Activated CD8-positive, alpha-beta memory T cell treated with anti-CD3 and anti-CD28 coated beads for 36 hours (primary cell): ENCODE measurements around the gene DGKD. TPM values are rescaled to one million over a fixed set of nuclear protein-coding genes. Genes with fewer than 3 reads are reported as not detected.

Experiments
- CTCF ChIA-PET: fragments of 350-600 bp; sonication (Branson Sonifier 250); formaldehyde crosslinking; loops from one replicate; lab custom pipeline; 2021; ENCODE audit warnings: antibody characterized with exemption; lab: Charles Lee
- POLR2A ChIA-PET: fragments of 350-600 bp; sonication (Branson Sonifier 250); formaldehyde crosslinking; loops from one replicate; lab custom pipeline; 2021; ENCODE audit warnings: antibody characterized with exemption; lab: Charles Lee
- total RNA-seq, 2 experiments: library from RNA; stranded (reverse); gene quantifications; one replicate each; pipeline ENCODE4 v1.2.3, GENCODE V29; 2021

The DGKD gene
- total RNA-seq, 2 experiments from 2014 or later = 49.5 to 58.8 TPM

DNA sequence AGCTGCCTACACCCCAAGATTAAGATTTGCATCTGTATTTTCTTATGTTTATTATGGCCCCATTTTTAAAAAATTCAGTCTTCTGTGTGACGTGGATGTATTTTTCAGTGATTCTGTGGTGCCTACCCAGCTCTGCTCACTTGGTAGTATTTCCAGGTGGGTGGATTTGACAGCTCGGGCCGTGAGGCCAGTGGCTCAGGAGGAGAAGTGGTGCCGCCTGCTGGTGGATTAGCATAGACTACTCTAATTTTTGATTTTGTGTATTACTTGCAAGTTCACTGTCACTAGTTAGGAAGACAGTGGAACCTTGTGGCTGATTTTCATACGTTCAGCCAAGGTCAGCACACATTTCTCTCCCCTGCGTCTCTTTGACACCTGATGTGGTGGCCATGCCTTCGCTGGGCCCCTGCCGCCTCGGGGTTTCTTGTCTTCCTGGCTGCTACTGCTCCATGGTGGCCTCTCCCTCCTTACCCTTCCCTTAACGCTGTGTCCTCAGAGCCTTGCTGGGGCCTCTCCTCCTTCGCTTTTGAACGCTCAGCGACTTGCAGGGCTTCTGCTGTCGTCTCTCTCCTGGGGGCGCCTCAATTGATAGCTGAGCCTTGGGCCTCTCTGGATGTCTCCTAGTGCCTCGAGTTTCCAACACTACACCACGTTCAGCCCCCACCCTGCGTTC lies 89.4 kb downstream of the DGKD start:
- ChIA-PET CTCF (interaction anchor here (0.6 to 3.8 kb wide), 18 partner anchors 11 to 152 kb away, joined by 3 to 41 read pairs (median 4); partner anchors contain the start of gene DGKD), POLR2A (no interaction called here)

DNA sequence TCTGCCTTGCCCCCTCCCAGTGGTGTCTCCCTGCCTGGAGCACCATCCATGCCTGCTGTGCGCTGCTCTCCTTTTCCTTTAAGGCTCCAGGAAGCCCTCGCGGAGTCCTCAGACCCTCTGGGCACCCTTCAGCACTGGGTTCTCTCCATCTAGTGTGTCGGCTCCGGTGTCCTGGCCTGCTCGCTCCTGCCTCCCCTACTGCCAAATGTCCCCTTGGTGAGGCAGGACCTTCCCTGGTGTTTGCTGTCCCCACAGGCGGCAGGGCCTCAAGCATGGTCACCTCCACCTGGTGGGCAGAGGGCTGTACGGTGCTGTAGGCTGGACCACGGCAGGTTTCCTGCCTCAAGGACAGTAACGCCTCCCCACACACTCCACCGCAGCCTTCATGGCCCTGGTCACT lies 90.2 kb downstream of the DGKD start:
- POLR2A ChIA-PET = no interaction called here

DNA sequence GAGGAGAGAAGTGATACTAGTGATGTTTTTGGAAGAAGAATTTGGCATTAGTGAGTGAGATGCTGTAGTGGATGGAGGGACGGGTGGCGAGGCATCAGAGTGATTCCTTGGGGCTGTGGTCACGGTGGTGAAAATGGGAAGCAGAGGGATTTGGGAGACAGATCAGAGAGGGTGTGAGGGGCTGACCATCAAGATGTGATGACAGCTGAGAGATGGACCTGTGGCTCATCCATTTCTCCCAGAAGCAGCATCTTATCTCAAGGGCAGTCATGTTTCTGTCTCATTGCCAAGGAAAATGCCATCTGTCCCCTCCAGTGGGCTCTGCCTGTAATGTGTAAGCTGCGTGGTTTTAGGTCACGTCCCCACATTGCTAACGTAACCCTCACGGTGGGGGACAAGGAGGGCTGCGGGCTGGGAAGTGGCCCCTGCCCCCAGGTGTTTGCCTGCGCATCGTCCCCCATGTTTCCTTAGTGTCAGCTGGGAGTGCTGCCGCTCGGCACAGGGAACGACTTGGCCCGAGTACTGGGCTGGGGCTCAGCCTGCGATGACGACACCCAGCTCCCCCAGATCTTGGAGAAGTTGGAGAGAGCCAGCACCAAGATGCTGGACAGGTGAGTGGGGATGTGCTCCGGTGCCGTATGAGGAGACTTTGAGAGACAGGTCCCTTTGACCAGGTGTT lies 91.0 kb downstream of the DGKD start:
- ChIA-PET CTCF (interaction anchor here (0.5 to 3.8 kb wide), 5 partner anchors 14 to 151 kb away, joined by 3 to 41 read pairs (median 3); no protein-coding TSS in a partner anchor), POLR2A (no interaction called here)

More for the DNA sequence above, 90.2 kb downstream of the DGKD start:
- CTCF ChIA-PET = interaction anchor here (0.6 to 3.8 kb wide), 10 partner anchors 15 to 150 kb away, joined by 3 to 41 read pairs (median 4); partner anchors contain the start of gene DGKD

DNA sequence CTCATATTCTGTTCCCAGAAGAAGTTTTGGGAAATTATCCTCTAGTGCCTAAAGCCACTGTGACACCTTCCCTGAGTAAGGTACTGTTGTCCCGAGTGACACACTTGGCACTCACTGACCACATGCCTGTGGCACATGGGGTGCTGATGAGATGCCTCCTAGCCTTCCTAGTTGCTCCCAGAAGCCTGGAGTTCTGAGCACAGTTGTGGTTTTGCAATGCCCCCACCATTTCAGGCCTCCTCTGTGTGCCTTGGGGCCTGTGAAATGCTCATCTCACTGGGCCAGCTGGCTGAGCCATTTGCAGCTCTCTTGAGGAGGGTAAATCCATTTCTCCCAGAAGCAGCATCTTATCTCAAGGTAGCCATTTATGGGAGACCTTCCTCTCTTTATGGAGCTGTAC lies 91.8 kb downstream of the DGKD start:
- ChIA-PET CTCF (no interaction called here), POLR2A (no interaction called here)

DNA sequence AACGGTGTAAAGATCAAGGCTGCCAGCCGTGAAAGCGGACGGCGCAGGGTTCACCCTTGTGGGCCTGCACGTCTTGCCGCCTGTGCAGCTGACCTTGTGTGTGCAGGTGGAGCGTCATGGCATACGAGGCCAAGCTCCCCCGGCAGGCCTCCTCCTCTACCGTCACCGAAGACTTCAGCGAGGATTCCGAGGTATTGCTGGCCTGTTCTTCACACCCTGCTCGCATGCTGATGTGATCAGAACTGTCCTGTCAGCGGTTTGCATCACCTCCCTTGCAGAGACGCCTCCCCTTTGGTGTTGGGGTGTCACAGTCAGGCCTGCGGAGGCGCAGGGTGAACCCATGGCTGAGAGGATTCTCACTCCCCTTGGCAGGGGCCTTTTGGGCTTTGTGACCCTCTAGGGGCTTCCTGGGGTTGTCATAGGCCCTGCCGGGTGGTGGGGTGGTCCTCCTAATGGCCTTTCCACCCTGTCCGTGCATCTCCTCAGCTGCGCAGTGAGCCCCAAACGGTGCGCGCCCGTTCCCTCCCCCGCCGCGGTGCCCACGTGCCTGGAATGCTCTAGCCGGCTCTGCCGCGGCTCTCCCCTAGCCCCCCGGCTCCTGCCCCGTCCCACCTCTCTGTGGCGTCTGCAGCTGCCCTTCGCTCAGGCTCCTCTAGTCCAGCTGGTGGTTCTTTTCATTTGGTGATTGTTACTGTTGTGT lies 92.5 kb downstream of the DGKD start:
- CTCF ChIA-PET = no interaction called here
- POLR2A ChIA-PET = no interaction called here

DNA sequence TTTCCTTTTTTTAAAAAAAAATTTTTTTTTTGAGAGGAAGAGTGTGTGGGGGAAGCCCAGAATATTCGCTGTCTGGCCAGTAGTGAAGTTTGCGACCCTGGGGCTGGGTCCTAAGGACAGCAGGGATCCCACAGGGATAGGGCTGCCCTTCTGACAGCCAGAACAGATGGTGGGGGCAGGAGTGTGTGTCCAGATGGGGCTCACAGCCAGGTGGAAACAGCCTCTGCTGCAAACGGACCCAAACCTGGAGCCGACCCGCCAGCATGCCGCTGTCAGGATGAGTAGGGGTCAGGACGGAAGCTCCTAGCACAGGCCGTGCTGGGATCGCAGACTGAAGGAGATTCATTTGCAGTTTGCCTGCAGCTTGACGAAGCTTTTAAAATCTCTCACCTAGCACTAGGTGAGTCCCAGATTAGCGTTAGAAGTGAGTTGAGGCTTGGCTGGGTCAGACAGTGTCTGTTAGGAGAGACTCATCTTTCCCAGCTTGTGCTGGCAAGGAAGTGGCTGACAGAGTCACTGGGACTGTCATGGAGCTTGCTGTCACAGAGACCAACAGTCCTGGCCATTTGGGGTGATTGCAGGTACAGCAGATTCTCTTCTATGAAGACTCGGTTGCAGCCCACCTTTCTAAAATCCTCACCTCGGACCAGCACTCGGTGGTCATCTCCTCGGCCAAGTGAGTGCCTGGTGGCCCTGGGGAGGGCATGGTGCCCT lies 93.4 kb downstream of the DGKD start:
- POLR2A ChIA-PET = no interaction called here
- CTCF ChIA-PET = no interaction called here

DNA sequence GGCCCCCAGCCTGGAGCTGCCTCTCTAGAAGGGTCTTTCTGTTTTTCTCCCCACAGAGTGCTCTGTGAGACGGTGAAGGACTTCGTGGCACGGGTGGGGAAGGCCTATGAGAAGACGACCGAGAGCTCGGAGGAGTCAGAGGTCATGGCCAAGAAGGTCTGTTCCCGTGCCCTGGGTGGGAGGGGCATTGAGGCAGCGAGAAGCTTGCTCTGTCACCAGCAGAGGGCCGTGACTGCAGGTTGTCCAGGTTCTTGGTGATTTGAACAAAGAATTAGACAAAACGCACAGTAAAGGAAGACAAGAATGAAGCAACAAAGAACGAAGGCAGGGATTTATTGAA lies 93.9 kb downstream of the DGKD start:
- ChIA-PET POLR2A (no interaction called here), CTCF (no interaction called here)

DNA sequence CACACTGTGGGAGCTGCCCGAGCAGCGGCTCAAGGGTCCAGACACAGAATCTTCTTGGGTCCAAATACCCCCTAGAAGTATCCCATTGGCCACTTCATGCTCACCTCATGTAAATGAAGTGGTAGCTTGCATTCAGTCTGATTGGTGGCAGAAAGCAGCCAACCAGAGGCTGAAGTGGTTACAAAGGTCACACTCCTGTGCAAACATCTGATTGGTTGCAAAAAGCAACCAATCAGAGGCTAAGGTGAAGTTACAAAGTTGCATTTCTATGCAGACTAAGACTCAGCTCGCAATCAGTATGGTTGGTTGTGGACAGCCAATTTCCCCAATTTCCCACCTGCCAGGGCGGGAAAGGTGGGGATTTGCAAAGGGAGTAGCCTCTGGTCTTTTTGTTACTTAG lies 94.3 kb downstream of the DGKD start:
- CTCF ChIA-PET = no interaction called here
- POLR2A ChIA-PET = no interaction called here

DNA sequence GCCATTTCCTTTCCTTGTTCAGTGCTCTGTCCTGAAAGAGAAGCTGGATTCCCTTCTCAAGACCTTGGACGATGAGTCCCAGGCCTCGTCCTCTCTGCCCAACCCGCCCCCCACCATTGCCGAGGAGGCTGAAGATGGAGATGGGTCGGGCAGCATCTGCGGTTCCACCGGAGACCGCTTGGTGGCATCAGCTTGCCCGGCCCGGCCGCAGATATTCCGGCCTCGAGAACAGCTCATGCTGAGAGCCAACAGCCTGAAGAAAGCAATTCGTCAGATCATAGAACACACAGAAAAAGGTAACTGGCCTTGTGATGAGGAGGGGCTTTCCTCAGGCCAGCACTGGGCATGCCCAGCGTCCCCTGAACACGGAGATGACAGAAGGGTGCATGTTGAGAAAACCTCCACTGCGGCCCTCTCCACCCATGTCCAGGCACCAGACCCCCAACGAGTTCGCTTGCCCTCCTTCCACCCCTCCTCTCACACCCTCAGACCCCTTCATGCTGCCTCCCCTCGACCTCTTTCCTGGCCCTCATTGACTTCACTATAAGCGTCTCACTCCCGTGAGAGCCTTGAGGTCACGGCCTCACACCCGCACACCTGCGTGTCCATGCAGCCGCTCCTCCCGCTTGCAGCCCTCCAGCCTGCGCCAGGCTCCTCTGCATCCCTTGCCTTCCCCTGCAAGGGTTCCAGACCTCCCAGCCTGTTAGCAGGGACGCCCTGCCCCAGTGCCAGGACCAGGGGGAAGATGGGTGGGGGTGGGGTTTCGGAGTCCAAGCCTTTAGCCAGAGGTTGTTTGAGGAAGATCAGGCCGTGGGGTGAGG lies 95.0 kb downstream of the DGKD start:
- POLR2A ChIA-PET = no interaction called here
- CTCF ChIA-PET = no interaction called here

DNA sequence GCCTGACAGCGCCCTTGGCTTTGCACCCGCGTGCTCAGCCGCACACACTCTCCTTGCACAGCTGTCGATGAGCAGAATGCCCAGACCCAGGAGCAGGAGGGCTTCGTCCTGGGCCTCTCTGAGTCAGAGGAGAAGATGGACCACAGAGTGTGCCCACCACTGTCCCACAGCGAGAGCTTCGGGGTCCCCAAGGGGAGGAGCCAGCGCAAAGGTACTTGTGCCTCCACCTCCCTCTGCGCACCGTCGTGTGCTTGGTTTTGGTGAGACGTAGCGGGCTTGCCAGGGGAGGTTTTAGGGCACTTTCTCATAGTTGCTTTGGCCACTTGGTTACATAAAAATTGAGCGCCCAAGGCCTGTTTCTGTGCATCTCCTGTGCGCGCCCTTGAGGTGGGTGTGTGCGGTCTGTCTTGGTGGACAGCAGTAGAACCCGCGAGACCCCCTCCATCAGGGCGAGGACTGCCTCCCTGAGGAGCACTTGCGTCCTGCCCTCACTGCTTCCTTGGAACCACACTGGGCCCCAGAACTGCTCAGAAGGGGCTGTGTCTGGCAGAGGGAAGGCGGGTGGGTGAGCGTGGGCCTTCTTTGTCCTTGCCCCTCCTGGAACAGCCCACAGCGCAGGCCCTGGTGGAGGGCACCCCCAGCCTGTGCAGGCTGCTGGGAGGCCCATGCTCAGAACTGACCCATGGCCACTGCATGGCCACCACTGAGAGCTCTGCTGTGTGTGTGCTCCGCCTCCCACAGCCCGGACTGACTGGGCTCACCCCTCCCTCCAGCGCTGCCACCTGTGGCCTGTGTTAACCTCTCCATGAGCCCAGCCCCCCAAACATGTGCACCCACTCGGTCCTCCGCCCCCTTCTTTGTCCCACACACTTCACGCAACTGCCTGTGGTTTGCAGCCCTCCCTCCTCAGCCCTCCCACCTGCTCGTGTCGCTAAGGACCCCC lies 95.9 kb downstream of the DGKD start:
- POLR2A ChIA-PET = no interaction called here
- CTCF ChIA-PET = no interaction called here

DNA sequence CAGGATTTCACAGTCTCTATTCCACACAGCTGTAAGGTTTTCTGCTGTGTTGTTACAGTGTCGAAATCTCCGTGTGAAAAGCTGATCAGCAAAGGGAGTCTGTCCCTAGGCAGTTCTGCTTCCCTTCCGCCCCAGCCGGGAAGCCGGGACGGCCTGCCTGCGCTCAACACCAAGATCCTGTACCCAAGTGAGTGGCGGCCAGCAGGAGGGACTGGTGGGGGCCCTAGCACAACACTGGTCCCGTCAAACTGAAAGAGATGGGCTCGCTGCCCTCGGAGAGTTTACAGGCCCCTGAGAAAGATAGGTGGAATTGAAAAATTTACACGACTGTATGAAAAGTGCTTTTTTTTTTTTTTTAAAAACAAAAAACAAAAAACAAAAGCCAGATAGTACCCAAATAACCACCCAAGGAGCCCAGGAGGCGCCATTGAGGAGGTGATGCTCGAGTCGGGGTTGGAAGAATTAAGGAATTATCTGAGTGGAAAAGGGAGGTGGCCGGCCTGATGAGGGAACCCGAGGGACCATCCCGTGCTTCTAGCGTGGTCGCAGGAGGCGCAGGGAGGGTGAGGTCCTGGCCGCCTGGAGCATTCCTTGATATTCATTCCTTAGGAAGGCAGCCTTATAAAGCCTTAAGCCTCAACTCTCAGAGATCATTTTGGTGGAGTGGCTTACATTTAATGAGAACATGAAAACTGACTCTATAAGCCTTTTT lies 96.7 kb downstream of the DGKD start:
- CTCF ChIA-PET = interaction anchor here (0.6 kb wide), 1 partner anchor 303 kb away, joined by 3 read pairs; no protein-coding TSS in a partner anchor
- POLR2A ChIA-PET = no interaction called here

DNA sequence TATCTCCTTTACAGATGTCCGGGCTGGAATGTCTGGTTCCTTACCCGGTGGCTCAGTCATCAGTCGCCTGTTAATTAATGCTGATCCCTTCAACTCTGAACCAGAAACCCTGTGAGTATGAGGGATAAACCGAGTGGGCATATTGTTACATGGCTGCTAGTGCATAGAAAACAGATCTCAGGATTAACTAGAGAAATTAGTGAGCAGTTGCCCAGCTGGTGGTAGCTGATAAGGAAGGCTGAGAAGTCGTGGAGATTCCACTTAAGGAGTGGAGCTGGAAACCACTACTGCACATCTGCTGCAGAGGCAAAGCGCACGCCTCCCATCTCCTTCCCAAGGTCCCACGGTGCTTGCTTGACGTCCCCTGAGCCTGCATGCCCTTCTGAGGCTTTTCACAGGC lies 97.7 kb downstream of the DGKD start:
- POLR2A ChIA-PET = no interaction called here
- CTCF ChIA-PET = interaction anchor here (0.6 kb wide), 1 partner anchor 304 kb away, joined by 3 read pairs; no protein-coding TSS in a partner anchor

DNA sequence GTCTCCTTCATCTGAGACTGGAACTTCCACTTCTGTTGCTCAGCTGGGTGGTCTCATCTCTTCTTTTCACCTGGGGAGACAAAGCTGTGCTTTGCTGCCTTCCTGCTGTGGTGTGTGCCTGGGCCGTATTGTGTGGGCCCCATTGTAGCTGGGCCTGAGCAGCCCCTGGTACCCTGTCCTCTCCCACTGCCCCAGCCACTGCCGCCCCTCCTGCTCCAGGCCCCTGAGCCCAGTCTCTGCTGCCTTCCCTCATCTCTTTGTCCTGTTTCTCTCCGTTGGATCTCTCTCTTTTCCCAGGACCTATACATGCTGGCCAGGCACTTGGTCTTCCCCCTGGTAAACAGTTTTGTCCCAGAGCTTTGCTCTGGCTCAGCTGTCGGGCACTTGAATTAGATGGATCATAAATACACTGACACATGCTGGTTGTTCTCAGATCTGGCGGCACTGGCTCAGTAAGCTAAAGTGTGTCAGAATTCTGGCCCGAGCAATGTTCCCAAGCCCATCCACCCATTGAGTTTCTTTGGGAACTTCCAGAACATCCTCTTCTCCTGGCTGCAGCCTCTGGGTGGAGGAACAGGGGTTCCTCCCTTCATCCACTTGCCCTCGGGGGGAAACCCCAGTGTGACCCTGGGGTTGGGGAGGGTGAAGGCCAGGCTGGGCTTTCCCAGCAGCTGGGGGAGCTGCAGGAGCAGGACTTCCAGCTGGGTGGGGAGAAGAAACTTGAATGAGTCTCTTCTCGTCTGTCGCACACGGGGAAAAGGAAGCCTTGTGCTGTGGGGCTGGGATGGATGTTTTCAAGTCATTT lies 99.0 kb downstream of the DGKD start:
- CTCF ChIA-PET = no interaction called here
- POLR2A ChIA-PET = no interaction called here

DNA sequence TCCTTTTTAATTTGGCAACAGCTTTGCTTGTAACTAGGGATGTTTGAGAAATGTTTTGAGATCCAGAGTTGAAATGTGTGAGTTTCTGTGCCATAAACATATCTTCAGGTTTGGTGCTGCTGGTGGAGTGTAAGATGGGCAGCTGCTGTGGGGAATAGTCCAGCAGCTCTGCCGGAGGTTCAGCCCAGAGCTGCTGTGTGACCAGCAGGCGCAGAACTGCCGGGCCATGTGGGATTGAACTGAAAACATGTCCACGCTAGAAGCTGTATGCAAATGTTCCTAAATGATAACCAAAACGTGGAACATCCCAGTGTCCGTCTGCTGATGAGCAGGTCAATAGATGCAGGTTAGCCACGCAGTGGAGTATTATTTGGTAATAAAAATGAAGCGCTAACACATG lies 99.6 kb downstream of the DGKD start:
- ChIA-PET CTCF (no interaction called here), POLR2A (no interaction called here)

DNA sequence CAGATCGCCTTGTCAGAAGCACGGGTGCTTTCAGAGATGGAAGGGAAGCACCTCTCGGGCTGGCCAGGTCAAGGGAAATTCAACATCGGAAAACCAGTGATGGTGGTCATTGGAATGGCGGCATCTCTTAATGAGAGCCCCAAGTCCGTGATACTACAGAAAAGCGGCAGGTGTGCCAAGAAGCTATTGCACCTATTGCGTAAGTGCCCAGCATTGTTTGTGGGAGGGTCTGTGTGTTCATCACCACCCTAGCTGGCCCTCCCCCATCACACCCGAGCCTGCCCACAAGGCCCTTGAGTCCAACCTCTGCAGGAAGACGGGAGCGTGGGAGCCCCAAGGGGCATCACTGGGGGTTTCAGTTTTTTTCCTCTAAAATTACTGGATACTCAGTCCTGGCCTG lies 100.7 kb downstream of the DGKD start:
- POLR2A ChIA-PET = no interaction called here
- CTCF ChIA-PET = interaction anchor here (0.9 kb wide), 1 partner anchor 51 kb away, joined by 3 read pairs; no protein-coding TSS in a partner anchor

DNA sequence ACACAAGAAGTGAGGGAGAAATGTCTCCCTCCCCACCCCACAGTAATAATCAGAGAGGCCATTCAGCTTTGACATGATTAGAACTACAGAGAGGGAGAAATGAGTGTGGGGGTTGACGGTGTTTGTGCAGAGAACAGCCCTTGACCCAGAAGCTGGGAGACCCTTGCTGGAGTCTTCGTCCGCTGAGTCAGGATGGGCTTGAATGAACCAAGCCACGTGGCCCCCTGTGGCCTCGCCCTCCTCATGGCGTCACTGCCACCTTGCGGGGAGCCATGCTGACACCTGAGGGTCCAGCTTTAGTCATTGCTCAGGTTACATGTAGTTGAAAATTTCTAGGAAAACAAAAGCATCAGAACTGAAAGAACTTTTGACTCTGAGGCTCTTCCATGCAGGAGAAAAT lies 101.2 kb downstream of the DGKD start:
- POLR2A ChIA-PET = no interaction called here

More for the DNA sequence above, 101.2 kb downstream of the DGKD start:
- CTCF ChIA-PET = interaction anchor here (0.9 kb wide), 1 partner anchor 51 kb away, joined by 3 read pairs; no protein-coding TSS in a partner anchor
